Activated gamma-delta T cell treated with anti-CD3 and anti-CD28 coated beads, Interleukin-2, amount 50 U/mL, for 16 hours (primary cell): ENCODE results near the gene IMMP2L.
"Not testable (repeated sequence)": the region's sequence is repeated elsewhere in the genome, so short reads cannot be mapped to it uniquely, and the experiment has no call there.

Experiments
- DNase-seq: peaks from one replicate; pipeline ENCODE4 v3.0.0-alpha.2; 2020; ENCODE audit warnings: low read depth

Gene IMMP2L

GRCh38 chr7:111508387-111508786, 53.9 kb downstream of the IMMP2L start:
- DNase-seq, result no peak

- not testable (repeated sequence) for DNase-seq
These were observed 56.9 kb downstream of the IMMP2L start for GRCh38 chr7:111505422-111505821.

GRCh38 chr7:111501799-111502198, 60.5 kb downstream of the IMMP2L start:
- not testable (repeated sequence) for DNase-seq

GRCh38 chr7:111499027-111499426, 63.3 kb downstream of the IMMP2L start:
- no peak for DNase-seq

- no peak for DNase-seq
These were observed 63.8 kb downstream of the IMMP2L start for GRCh38 chr7:111498391-111499007.

- DNase-seq, result no peak
These were observed 67.0 kb downstream of the IMMP2L start for GRCh38 chr7:111495173-111495810.

GRCh38 chr7:111492234-111492633, 70.1 kb downstream of the IMMP2L start:
- DNase-seq, result no peak

GRCh38 chr7:111486472-111487142, 75.7 kb downstream of the IMMP2L start:
- no peak for DNase-seq

GRCh38 chr7:111485701-111486380, 76.5 kb downstream of the IMMP2L start:
- no peak for DNase-seq

GRCh38 chr7:111483078-111483477, 79.2 kb downstream of the IMMP2L start:
- no peak for DNase-seq

GRCh38 chr7:111477462-111478225, 84.6 kb downstream of the IMMP2L start:
- DNase-seq, result no peak

GRCh38 chr7:111476586-111477293, 85.6 kb downstream of the IMMP2L start:
- DNase-seq, result no peak

GRCh38 chr7:111475959-111476358, 86.3 kb downstream of the IMMP2L start:
- DNase-seq, result no peak

- no peak for DNase-seq
These were observed 86.9 kb downstream of the IMMP2L start for GRCh38 chr7:111475419-111475748.

GRCh38 chr7:111474723-111475418, 87.4 kb downstream of the IMMP2L start:
- no peak for DNase-seq

GRCh38 chr7:111473449-111474198, 88.7 kb downstream of the IMMP2L start:
- DNase-seq, result no peak

- no peak for DNase-seq
These were observed 91.3 kb downstream of the IMMP2L start for GRCh38 chr7:111470998-111471397.

- DNase-seq, result not testable (repeated sequence)
These were observed 92.4 kb downstream of the IMMP2L start for GRCh38 chr7:111469894-111470293.

GRCh38 chr7:111465774-111466173, 96.5 kb downstream of the IMMP2L start:
- not testable (repeated sequence) for DNase-seq

- DNase-seq, result no peak
These were observed 101.6 kb downstream of the IMMP2L start for GRCh38 chr7:111460695-111461094.
